Esophagus muscularis mucosa (tissue), 3 donors: ENCODE measurements around the gene XRN1.

Experiments
- CTCF ChIP-seq, 3 experiments: fragments of 200-600 bp in 2 of 3; fragments of 450-650 bp in 1 of 3; sonication (generic) in 2 of 3; IDR thresholded peaks; one replicate each; pipeline ENCODE4 v1.5.1; 2017 to 2019; ENCODE audit warnings: antibody characterized with exemption in 3 of 3, mild to moderate bottlenecking in 2 of 3, moderate library complexity in 1 of 3
- POLR2A ChIP-seq: fragments of 450-650 bp; IDR thresholded peaks from one replicate; pipeline ENCODE4 v1.6.1; 2017; ENCODE audit warnings: antibody characterized with exemption, moderate library complexity, mild to moderate bottlenecking, low read depth

- no peak for TF ChIP-seq POLR2A
- no peak for TF ChIP-seq CTCF (IDR thresholded peaks at IDR 0.05)
These were observed 184.7 kb downstream of the XRN1 start for GRCh38 chr3:142263112-142263511.
